GM12892 (cell line): ENCODE measurements around the gene SDHAF1.

Experiments used
- POLR2A ChIP-seq: IDR thresholded peaks from 2 replicates; pipeline ENCODE4 v1.6.1; 2011; ENCODE audit warnings: low read depth, low read length, control low read depth
- POLR2AphosphoS5 ChIP-seq: IDR thresholded peaks from 2 replicates; pipeline ENCODE4 v1.6.1; 2011; ENCODE audit warnings: low read depth, low read length, control low read depth

- no peak for TF ChIP-seq POLR2AphosphoS5
- no peak for TF ChIP-seq POLR2A
Measured at GRCh38 chr19:35987571-35987896, 7.5 kb upstream of the SDHAF1 start.
